Activated naive CD4-positive, alpha-beta T cell treated with Interleukin-2 at 50 U/mL for 16 hours (primary cell): ENCODE results near the gene SFI1.
A peak's percentile ranks its signal among the peaks of the same experiment; 100 is the strongest.
"Not testable (repeated sequence)": the region's sequence is repeated elsewhere in the genome, so short reads cannot be mapped to it uniquely, and the experiment has no call there.

ENCODE experiments used
- DNase-seq: peaks from one replicate; pipeline ENCODE4 v3.0.0-alpha.2; 2020

SFI1 gene

DNA sequence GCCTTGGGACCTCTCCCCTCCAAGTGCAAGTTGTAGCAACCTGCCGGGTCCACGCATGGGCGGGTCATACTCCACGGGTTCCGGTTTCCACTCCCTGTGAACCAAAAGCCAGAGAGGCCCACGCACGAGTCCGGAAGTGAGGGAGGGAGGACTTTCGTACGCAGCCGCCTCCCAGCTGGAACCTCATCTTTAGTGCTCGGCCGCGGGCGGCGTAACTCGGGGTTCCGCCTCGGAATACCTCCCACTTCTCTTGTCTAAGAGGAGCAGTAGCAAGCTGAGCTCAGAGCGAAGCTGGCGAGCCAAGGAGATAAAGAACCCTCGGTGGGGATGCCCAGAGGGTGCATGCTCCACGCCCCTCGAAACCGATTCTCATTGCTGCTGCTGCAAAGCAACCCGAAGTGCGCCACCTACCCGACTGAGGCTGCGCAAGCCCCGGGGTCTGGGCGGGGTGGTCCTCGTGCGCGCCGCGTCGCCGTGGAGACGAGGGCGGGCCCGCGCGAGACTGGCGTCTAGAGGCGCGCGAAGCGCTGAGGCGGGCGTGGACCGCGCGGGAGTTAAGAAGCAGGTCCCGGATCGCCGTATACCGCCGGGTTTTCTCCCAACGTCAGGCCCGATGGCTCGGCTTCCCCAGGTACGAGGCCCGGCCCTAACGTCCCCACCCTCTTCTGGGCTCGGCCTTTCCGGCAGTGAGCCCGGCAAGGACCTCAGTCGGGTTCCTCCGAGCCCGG is at the start of gene SFI1:
SFI1 (plus strand) TSS at position 530 of the 728 bp plus-strand sequence. CDS start 11,749 bp downstream, outside the sequence.
- DNase-seq = peak; percentile 97

GRCh38 chr22:31446767-31447166 is 49.6 kb upstream of the SFI1 start:
- DNase-seq = no peak

GRCh38 chr22:31447337-31447736 is 49.0 kb upstream of the SFI1 start:
- DNase-seq = no peak

- no peak for DNase-seq
Measured at GRCh38 chr22:31448382-31448781, 48.0 kb upstream of the SFI1 start.

DNA sequence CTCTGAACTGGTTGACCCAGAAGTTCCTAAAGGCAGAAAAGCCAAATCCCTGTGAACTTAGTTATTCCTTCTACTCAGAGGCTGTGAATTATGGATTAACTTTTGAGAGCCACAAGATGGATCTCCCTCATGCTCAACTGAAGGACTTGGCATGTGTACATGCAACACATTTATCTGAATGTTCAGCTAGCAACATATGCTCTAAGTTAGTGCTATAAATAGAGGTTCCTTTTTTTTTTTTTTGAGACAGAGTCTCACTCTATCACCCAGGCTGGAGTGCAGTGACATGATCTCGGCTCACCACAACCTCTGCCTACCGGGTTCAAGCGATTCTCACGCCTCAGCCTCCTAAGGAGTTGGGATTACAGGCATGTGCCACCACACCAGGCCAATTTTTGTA is 46.8 kb upstream of the SFI1 start:
- DNase-seq = no peak

DNA sequence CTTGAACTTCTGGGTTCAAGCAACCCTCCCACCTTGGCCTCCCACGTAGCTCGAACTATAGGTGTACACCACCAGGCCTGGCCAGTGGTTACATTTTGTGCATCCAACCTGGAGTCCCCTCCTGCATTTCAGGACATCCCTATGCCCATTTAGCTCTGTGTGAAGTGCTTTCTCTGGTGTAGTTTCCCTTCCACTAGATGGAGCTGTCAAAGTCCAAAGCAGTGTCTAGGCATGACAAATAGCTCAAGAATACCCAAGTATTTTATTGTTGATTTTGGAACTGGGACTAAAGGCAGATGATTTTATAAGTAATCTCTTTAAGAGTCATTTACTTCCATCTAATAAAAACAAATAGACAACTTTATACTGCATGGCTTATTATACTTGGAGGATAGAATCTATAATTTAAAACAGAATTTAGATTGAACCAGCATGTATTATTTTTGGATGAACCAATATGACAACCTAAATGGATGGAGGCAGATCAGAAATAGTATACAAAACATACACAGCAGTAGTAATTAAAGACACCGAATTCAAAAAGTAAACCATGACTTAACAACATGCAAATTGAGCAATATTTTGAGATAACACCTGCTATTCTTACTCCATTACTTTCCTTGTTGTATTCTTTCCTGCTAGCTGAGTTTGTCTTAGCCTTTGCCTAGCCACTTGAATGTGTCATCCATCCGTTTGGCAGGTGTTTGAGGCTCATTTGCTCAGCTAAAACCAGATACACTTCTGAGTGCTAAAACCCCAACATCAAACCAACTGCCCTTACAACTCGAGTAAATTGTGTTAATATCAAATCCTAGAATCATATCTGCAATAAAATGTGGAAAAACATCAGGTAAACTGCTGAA is 44.4 kb upstream of the SFI1 start:
- no peak for DNase-seq

GRCh38 chr22:31461699-31462098 is 34.6 kb upstream of the SFI1 start:
- no peak for DNase-seq

- no peak for DNase-seq
Measured at GRCh38 chr22:31465307-31465706, 31.0 kb upstream of the SFI1 start.

DNA sequence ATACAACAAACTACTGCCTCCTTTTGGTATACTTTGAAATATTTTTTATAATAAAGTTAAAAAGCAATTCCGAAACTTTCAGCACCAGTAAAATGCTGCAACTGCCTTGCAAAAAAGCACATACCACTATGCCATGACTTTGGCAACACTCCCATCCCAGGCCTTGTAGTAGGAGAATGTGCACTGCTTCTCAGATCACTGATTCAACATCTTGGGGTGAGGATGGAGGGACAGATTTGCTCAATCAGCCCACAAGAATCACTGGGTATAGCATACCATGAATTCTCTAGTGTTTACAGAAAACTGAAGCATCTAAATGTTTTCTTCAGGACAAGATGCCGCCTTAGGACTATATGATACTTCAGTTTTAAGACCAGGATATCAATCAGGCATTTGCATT is 21.6 kb upstream of the SFI1 start:
- no peak for DNase-seq

DNA sequence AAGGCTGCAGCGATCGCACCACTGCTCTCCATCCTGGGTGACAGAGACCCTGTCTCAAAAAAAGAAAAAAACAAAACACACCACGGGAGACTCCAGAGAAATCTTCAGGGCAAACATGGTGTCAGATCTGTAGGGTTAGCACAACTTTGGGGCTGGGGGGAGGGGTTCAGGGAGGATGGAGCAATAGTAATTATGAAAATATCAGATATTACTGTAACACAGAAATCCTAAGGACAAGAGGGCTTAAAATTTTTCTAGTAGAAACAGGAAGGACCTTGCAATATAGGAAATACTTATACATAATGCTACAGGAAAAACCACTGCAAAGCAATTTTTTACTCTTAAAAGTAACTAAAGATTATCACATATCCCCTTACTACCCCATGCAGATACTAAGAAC is 20.5 kb upstream of the SFI1 start:
- no peak for DNase-seq

GRCh38 chr22:31477329-31477728 is 19.0 kb upstream of the SFI1 start:
- DNase-seq = no peak

DNA sequence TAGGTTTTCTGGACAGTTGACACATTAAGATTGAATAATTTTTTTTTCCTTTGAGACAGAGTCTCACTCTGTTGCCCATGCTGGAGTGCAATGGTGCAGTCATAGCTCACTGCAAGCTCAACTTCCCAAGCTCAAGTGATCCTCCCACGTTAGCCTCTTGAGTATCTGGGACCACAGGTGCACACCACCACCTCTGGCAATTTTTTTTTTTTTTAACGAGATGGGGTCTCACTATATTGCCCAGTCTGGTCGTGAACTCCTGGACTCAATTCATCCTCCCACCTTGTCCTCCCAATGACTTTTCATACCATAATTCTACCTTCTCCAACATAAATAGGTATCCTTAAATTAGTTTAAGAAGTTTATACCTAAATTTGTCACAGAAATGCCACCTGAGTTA is 15.2 kb upstream of the SFI1 start:
- no peak for DNase-seq

DNA sequence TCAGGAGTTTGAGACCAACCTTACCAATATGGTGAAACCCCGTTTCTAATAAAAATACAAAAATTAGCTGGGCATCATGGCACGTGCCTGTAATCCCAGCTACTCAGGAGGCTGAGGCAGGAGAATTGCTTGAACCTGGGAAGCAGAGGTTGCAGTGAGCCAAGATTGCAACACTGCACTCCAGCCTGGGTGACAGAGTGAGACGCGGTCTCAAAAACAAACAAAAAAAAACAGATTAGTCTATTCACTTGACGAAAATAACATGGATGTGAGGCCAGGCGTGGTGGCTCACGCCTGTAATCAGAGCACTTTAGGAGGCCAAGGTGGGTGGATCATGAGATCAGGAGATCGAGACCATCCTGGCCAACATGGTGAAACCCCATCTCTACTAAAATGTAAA is 13.9 kb upstream of the SFI1 start:
- DNase-seq = not testable (repeated sequence)

DNA sequence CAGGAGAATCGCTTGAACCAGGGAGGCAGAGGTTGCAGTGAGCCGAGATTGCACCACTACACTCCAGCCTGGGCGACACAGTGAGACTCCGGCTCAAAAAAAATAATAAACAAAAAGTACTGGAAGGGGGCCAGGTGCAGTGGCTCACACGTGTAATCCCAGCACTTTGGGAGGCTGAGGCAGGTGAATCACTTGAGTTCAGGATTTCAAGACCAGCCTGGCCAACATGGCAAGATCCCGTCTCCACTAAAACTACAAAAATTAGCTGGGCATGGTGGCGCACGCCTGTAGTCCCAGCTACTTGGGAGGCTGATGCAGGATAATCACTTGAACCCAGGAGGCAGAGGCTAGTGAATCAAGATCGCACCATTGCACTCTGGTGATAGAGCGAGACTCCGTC is 10.0 kb upstream of the SFI1 start:
- DNase-seq = not testable (repeated sequence)

- no peak for DNase-seq
Measured at GRCh38 chr22:31486951-31487350, 9.4 kb upstream of the SFI1 start.

DNA sequence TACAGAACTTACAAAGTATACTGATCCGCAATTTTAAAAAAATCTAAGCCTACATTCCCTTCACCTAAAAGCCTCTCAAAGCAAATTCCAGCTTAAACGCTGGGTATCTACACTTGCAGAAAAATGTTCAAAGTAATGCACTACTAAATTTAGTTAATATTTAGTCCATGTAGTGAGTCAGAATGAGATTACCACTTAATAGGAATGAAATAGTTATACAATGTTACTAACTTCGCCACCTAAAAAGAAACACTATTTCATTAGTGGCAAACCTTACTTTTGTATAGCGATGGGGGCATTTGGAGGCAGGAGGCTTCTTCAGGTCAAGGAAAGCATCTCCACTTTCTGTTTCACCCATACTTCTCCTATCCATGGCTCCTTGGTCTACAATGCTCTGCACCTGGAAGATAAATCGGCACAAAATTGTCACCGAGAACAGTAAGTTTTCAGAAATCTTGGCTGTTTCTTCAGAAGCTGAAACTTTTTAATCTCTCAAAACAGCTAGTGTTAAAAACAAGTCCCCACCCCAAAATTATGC is 7.9 kb upstream of the SFI1 start:
- DNase-seq = no peak

DNA sequence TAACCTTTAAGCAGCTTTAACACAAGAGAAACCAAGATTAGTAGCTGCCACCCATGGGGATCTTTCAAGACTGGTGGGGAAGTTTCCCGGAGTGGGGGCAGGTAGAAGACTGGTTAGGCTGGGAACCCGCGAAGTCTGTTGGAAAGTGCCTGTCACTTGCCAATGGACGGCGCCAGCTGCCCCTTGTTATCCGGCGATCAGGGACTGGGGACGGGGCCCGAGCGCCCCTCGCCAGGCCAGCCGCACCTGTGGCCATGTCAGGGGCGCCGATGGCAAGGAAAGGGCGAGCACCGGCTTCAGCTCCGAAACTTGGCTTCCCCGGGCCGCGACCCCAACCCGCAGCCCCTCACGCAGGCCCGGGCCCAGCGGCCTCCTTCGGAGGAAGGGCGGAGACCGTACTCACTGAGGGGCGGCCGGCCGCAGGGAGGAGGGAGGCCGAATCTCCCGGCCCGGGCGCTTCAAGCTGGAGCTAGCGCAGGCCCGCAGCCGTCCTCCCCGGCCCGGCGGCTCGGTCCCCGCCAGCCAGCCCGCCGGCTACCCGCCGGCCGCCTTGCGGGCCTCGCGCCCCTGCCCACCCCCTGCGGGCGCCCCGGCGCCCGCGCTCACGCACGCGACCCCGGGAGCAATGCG is 7.2 kb upstream of the SFI1 start:
- peak; percentile 48 for DNase-seq

DNA sequence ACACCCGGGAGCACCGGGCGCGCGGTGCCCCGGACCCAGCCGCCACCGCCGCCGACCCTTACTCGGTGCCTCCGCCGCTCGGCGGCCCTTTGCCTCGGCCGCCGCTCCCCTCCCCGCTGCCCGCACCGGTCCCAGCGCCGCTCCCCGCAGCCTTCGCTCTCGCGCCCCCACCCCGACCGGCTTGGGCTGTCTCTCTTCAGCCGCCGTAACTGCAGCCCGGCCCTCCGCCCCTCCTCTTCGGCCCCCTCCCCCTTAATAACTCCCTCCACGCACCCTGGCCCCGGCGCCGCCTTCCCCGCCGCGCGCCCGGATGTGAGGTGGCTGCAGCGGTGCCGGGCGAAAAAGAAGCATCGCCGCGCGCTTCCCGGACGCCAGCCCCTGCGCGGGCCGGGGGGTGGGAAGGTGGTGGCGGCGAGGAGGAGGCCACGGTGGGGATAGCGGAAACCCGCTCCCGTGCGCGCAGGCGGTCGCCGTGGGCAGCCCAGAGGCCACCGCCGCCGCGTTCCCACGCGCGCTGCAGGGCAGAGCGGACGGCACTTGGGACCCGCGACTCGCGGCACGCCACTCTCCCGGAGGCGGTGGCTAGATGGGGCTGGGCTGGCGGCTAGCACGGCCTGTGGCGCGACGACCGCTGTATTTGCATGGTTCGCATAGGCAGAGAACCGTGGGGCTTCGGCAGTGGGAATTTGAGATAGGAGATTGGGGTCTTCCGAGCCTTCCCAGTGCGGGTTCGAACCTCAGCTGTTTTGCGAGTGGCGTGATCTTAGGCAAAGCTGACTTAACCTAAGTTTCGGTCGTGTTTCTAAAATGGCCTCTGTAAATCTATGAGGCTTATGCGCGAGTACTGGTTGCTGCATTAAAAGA is 6.5 kb upstream of the SFI1 start, which contains the start of gene EIF4ENIF1:
EIF4ENIF1 (minus strand) TSS at position 211 of the 864 bp plus-strand sequence. CDS start 1,124 bp downstream, outside the sequence.
- peak; percentile 85 for DNase-seq

DNA sequence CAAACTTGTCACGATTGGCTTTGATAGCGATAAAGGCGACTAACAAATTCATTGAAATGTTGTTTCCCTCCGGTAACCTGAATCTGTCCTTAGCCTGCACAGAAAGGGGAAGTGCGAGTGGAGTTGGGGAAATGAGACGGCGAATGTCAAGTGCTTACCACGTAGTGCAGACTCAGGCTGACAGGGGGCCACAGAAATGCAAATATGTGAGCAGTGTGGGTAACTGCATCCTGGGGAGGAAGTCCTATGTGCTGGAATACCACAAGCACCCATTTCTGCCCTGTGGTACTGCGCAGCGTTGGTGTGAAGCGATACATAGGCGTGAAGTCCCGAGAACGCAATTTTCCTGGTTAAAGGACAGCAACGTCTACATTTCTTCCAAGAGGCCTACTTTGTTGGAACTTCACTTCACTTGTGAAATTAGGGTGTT is 5.8 kb upstream of the SFI1 start:
- peak; percentile 58 for DNase-seq

DNA sequence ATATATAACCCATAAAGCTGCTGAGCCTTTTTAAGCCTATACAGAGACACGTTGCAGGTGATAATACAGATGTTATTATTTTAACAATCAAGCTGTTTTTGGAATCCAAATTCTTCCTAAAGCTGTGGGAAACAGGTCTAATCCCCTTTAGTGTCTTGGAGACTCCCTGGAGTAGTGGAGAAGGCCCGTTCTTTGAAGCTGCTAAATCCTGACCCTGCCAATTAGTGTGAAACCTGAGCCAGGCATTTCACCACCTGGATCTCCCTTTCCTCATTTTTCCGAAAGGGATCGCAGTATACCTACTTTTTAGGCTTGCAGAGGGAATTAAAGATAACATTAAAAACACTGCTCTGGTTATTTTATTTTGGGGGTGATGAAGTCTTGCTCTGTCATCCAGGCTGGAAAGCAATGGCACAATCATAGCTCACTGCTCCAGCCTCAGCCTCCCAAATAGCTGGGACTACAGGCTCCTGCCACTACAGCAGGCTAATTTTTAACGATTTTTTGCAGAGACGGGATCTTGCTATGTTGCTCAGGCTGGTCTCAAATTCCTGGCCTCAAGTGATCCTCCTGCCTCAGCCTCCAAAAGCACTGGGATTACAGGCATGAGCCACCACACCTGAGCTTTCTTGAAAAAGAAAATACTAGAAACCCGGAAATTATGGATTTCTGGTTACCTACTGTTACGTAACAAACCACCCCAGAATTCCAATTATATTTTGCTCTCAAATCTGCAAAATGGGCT is 4.9 kb upstream of the SFI1 start:
- DNase-seq = no peak

- no peak for DNase-seq
Measured at GRCh38 chr22:31492151-31492550, 4.2 kb upstream of the SFI1 start.
